ENCODE results near the gene PANX2. TPM values are rescaled to one million over a fixed set of nuclear protein-coding genes. Genes with fewer than 3 reads are reported as not detected.

Gene PANX2
- total RNA-seq, 2 experiments from 2014 or later, result not detected

DNA sequence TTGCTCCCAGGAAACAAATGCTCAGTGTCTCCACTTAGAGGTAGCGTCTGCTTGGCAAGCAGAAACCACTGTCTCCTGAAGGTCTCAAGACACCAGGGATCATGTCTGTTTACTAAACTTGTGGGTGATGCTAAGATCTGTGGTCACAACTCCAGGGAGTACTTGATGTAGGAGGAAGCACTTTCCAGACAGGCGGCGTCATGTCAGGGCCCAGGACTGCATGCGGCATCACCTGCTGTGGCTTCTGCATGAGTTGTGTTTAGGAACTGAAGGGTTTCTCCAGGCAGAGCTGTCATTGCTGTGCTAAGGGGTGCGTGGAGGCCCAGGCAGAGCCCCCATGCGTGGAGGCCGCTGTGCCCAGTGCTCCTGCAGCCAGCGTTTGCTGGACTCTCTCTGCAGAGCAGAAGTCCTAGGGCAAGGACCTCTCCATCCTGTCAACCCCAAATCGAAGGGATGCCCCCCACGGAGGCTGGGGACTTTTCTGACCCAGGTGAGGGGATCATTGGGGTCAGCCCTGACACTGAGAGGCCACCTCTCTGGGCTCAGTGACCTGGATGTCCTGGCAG is 8.1 kb upstream of the PANX2 start:
- TF ChIP-seq EZH2phosphoT487 (IDR thresholded peaks at IDR 0.05; ENCODE audit: borderline replicate concordance, low read depth, low read length), result no peak
- TF ChIP-seq, protein P1, sequence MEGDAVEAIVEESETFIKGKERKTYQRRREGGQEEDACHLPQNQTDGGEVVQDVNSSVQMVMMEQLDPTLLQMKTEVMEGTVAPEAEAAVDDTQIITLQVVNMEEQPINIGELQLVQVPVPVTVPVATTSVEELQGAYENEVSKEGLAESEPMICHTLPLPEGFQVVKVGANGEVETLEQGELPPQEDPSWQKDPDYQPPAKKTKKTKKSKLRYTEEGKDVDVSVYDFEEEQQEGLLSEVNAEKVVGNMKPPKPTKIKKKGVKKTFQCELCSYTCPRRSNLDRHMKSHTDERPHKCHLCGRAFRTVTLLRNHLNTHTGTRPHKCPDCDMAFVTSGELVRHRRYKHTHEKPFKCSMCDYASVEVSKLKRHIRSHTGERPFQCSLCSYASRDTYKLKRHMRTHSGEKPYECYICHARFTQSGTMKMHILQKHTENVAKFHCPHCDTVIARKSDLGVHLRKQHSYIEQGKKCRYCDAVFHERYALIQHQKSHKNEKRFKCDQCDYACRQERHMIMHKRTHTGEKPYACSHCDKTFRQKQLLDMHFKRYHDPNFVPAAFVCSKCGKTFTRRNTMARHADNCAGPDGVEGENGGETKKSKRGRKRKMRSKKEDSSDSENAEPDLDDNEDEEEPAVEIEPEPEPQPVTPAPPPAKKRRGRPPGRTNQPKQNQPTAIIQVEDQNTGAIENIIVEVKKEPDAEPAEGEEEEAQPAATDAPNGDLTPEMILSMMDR (conservative IDR thresholded peaks at IDR 0.05; ENCODE audit: low read length), result no peak
- no TSS peak for BruUV-seq (replicated peaks)
- H3K4me1 ChIP-seq (ENCODE audit: insufficient read depth, low read length, poor library complexity, severe bottlenecking), result no peaks in the 10 kb centered on the region
- intact Hi-C loops (cut with micrococcal nuclease; ENCODE audit: unreplicated experiment), result no loop called here
- no peak overlapping the region for H3K4me2 ChIP-seq (ENCODE audit: low read length)
- no peaks in the 10 kb centered on the region for H3K36me3 ChIP-seq (ENCODE audit: insufficient read depth, low read length)
- DNase-seq (ENCODE audit: low spot score), result no peak
- no peaks in the 10 kb centered on the region for H3K9me3 ChIP-seq (ENCODE audit: low read length)
- CTCF ChIA-PET (ENCODE audit: unreplicated experiment), result no interaction called here
- H3K27ac ChIP-seq (ENCODE audit: low read depth, low read length, poor library complexity, severe bottlenecking), result no peak overlapping the region
- no peak overlapping the region for H2AFZ ChIP-seq (ENCODE audit: low read length)
- no peak overlapping the region for H3K4me3 ChIP-seq (ENCODE audit: low read depth, low read length, poor library complexity, severe bottlenecking)
- no peaks in the 10 kb centered on the region for H3K9me2 ChIP-seq (ENCODE audit: insufficient read depth, low read length)
- H4K20me1 ChIP-seq (ENCODE audit: insufficient read depth, low read length), result no peaks in the 10 kb centered on the region
- POLR2A ChIA-PET, result no interaction called here
- H3K79me2 ChIP-seq (ENCODE audit: insufficient read depth, low read depth, low read length), result no peaks in the 10 kb centered on the region

DNA sequence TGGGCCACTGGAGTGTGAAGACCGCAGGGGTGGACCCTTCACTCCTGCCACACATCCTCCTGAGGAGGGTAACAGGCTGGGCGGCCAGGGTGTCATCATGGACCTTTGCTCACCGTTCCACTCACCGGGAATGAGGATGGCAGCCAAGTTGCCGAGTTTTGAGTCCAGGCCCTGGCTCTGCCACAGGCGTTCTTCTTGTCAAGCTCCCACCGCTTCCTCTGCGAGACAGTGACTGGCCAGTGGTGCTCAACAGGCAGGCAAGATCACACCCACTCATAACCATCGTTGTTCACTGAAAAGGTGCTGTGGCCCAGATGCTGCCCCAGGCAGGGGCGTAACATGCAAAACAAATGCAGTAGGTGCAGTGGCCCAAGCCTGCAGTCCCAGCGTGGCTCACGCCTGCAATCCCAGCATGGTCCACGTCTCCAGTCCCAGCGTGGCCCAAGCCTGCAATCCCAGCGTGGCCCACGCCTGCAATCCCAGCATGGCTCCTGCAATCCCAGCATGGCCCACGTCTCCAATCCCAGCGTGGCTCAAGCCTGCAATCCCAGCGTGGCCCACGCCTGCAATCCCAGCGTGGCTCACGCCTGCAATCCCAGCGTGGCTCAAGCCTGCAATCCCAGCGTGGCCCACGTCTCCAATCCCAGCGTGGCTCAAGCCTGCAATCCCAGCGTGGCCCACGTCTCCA is 5.0 kb upstream of the PANX2 start:
- Histone ChIP-seq H3K27ac (ENCODE audit: low read depth, low read length, poor library complexity, severe bottlenecking) (no peak overlapping the region), H3K36me3 (ENCODE audit: insufficient read depth, low read length) (no peaks in the 10 kb centered on the region), H3K9me2 (ENCODE audit: insufficient read depth, low read length) (no peaks in the 10 kb centered on the region), H3K79me2 (ENCODE audit: insufficient read depth, low read depth, low read length) (no peaks in the 10 kb centered on the region), H3K4me1 (ENCODE audit: insufficient read depth, low read length, poor library complexity, severe bottlenecking) (no peaks in the 10 kb centered on the region), H4K20me1 (ENCODE audit: insufficient read depth, low read length) (no peaks in the 10 kb centered on the region), H2AFZ (ENCODE audit: low read length) (no peak overlapping the region), H3K9me3 (ENCODE audit: low read length) (no peaks in the 10 kb centered on the region), H3K4me3 (ENCODE audit: low read depth, low read length, poor library complexity, severe bottlenecking) (no peak overlapping the region), H3K4me2 (ENCODE audit: low read length) (no peak overlapping the region)
- DNase-seq (ENCODE audit: low spot score), result no peak
- no TSS peak for BruUV-seq (replicated peaks)
- intact Hi-C loops (cut with micrococcal nuclease; ENCODE audit: unreplicated experiment), result no loop called here
- ChIA-PET POLR2A (no interaction called here), CTCF (ENCODE audit: unreplicated experiment) (no interaction called here)
- TF ChIP-seq, protein P1 (conservative IDR thresholded peaks at IDR 0.05; ENCODE audit: low read length), result no peak
- no peak for TF ChIP-seq EZH2phosphoT487 (IDR thresholded peaks at IDR 0.05; ENCODE audit: borderline replicate concordance, low read depth, low read length)

Measured in OCI-LY7 (cell line).